Measurements from ENCODE around the gene HIVEP3.

Gene HIVEP3

DNA sequence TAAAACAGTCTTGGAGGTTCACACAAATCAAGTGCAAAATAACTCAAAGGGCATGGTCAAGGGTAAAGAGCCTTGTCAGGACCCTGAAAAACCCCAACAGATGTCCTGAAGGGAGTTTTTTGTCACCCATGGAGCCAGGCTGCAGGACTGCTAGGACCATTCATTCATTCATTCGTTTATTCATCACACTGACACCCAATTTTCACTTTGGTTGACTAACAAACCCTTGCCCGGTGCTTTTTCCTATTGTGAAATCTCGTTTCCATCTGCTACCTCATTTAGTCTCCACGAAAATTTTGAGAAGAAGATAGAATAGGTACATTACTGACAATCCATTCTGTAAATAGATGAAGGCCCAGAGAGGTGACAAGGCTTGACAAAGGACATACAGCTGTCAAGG lies 216.0 kb downstream of the HIVEP3 start:
- H3K27ac ChIP-seq (replicated peaks), result no peak overlapping the region
- TF ChIP-seq SPI1 (IDR thresholded peaks at IDR 0.05; ENCODE audit: borderline replicate concordance, low read depth) (no peak), GABPA (IDR thresholded peaks at IDR 0.05; ENCODE audit: low read depth) (no peak), POLR2AphosphoS5 (IDR thresholded peaks at IDR 0.05; ENCODE audit: low read depth) (no peak)
- TF ChIP-seq, protein P1, sequence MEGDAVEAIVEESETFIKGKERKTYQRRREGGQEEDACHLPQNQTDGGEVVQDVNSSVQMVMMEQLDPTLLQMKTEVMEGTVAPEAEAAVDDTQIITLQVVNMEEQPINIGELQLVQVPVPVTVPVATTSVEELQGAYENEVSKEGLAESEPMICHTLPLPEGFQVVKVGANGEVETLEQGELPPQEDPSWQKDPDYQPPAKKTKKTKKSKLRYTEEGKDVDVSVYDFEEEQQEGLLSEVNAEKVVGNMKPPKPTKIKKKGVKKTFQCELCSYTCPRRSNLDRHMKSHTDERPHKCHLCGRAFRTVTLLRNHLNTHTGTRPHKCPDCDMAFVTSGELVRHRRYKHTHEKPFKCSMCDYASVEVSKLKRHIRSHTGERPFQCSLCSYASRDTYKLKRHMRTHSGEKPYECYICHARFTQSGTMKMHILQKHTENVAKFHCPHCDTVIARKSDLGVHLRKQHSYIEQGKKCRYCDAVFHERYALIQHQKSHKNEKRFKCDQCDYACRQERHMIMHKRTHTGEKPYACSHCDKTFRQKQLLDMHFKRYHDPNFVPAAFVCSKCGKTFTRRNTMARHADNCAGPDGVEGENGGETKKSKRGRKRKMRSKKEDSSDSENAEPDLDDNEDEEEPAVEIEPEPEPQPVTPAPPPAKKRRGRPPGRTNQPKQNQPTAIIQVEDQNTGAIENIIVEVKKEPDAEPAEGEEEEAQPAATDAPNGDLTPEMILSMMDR (IDR thresholded peaks at IDR 0.05; ENCODE audit: insufficient read depth, low read length), result no peak
- TF ChIP-seq, protein P2, sequence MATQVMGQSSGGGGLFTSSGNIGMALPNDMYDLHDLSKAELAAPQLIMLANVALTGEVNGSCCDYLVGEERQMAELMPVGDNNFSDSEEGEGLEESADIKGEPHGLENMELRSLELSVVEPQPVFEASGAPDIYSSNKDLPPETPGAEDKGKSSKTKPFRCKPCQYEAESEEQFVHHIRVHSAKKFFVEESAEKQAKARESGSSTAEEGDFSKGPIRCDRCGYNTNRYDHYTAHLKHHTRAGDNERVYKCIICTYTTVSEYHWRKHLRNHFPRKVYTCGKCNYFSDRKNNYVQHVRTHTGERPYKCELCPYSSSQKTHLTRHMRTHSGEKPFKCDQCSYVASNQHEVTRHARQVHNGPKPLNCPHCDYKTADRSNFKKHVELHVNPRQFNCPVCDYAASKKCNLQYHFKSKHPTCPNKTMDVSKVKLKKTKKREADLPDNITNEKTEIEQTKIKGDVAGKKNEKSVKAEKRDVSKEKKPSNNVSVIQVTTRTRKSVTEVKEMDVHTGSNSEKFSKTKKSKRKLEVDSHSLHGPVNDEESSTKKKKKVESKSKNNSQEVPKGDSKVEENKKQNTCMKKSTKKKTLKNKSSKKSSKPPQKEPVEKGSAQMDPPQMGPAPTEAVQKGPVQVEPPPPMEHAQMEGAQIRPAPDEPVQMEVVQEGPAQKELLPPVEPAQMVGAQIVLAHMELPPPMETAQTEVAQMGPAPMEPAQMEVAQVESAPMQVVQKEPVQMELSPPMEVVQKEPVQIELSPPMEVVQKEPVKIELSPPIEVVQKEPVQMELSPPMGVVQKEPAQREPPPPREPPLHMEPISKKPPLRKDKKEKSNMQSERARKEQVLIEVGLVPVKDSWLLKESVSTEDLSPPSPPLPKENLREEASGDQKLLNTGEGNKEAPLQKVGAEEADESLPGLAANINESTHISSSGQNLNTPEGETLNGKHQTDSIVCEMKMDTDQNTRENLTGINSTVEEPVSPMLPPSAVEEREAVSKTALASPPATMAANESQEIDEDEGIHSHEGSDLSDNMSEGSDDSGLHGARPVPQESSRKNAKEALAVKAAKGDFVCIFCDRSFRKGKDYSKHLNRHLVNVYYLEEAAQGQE (IDR thresholded peaks at IDR 0.05; ENCODE audit: insufficient replicate concordance, low read depth), result no peak
- H3K4me3 ChIP-seq (replicated peaks; ENCODE audit: insufficient read depth, low read length), result no peak overlapping the region
- no peak for DNase-seq (ENCODE audit: low read depth in 1 of 2, low spot score in 1 of 2)
- no peaks in the 10 kb centered on the region for H3K27me3 ChIP-seq (ENCODE audit: insufficient read depth, poor library complexity, severe bottlenecking)

GRCh38 chr1:41700986-41701535 lies 217.7 kb downstream of the HIVEP3 start:
- no peak for DNase-seq (ENCODE audit: low read depth in 1 of 2, low spot score in 1 of 2)
- Histone ChIP-seq H3K4me3 (replicated peaks; ENCODE audit: insufficient read depth, low read length) (no peak overlapping the region), H3K27ac (replicated peaks) (no peak overlapping the region), H3K27me3 (ENCODE audit: insufficient read depth, poor library complexity, severe bottlenecking) (no peaks in the 10 kb centered on the region)
- TF ChIP-seq GABPA (IDR thresholded peaks at IDR 0.05; ENCODE audit: low read depth) (no peak), SPI1 (IDR thresholded peaks at IDR 0.05; ENCODE audit: borderline replicate concordance, low read depth) (no peak), POLR2AphosphoS5 (IDR thresholded peaks at IDR 0.05; ENCODE audit: low read depth) (no peak)
- TF ChIP-seq, protein P1 (IDR thresholded peaks at IDR 0.05; ENCODE audit: insufficient read depth, low read length), result no peak
- TF ChIP-seq, protein P2 (IDR thresholded peaks at IDR 0.05; ENCODE audit: insufficient replicate concordance, low read depth), result no peak

- Histone ChIP-seq H3K27me3 (ENCODE audit: insufficient read depth, poor library complexity, severe bottlenecking) (no peaks in the 10 kb centered on the region), H3K4me3 (replicated peaks; ENCODE audit: insufficient read depth, low read length) (no peak overlapping the region), H3K27ac (replicated peaks) (no peak overlapping the region)
- TF ChIP-seq, protein P1 (IDR thresholded peaks at IDR 0.05; ENCODE audit: insufficient read depth, low read length), result no peak
- TF ChIP-seq SPI1 (IDR thresholded peaks at IDR 0.05; ENCODE audit: borderline replicate concordance, low read depth) (no peak), POLR2AphosphoS5 (IDR thresholded peaks at IDR 0.05; ENCODE audit: low read depth) (no peak), GABPA (IDR thresholded peaks at IDR 0.05; ENCODE audit: low read depth) (no peak)
- TF ChIP-seq, protein P2 (IDR thresholded peaks at IDR 0.05; ENCODE audit: insufficient replicate concordance, low read depth), result no peak
- no peak for DNase-seq (ENCODE audit: low read depth in 1 of 2, low spot score in 1 of 2)
Observed at GRCh38 chr1:41700581-41700980, 218.1 kb downstream of the HIVEP3 start.
